Stimulated activated CD8-positive, alpha-beta memory T cell treated with anti-CD3 and anti-CD28 coated beads, Interleukin-15, amount 100 ng/mL, for 4 hours (primary cell): Measurements from ENCODE around the gene MPC1.
A peak's percentile ranks its signal among the peaks of the same experiment; 100 is the strongest.
"Not testable (repeated sequence)": the region's sequence is repeated elsewhere in the genome, so short reads cannot be mapped to it uniquely, and the experiment has no call there.

Experiments used
- DNase-seq, 2 donors: peaks; one replicate each; pipeline ENCODE4 v3.0.0-alpha.2; 2020; ENCODE audit warnings: low read depth in 2 of 2

The MPC1 gene

DNA sequence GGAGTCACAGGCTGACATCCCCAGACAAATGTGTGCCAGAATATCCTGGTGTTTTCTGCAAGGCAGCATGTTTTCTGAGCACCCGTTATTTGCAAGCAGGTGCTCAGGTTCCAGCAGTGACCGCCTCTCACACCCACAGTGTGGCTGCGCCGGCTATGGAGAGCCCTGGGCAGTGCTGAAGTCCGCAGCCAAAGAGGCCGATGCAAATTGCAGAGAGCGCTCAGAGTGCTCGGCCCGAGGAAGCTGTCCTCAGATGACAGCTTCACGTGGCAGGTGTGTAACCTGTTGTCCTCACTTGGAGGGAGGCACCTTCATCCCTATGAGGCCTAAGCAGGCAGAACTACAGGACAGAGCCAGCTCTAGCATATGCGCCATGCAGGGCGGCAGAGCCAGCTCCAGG is 23.5 kb upstream of the MPC1 start:
- no peak for DNase-seq

- DNase-seq, result no peak
Measured at GRCh38 chr6:166405386-166405785, 22.6 kb upstream of the MPC1 start.

DNA sequence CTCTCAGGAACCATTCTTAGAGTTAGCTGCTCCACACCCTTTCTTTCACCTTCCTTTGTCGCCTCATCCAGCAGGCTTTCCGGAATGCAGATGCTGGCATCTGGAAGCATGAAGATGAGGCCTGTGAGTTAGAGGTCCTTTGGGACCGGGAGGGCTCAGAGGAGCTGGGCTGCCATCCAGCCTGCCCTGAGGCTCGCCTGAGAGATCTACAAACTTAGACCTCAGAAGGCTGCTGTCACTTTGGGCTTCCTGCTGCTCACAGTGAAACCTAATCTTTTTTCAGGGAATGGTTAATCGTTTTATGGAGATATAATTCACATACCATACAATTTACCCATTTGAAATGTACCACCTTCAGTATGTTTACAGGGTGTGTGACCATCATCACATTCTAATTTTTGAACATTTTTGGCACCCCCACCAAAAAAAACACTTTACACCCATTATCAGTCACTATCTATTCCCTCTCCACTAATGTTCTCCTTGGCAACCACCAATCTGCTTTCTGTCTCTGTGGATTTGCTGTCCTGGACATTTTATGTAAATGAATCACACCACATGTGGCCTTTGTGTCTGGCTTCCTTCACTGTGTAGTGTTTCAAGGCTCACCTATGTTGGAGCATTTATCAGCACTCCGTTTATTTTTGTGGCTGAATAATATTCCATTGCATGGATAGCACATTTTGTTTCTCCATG is 20.0 kb upstream of the MPC1 start:
- no peak for DNase-seq

DNA sequence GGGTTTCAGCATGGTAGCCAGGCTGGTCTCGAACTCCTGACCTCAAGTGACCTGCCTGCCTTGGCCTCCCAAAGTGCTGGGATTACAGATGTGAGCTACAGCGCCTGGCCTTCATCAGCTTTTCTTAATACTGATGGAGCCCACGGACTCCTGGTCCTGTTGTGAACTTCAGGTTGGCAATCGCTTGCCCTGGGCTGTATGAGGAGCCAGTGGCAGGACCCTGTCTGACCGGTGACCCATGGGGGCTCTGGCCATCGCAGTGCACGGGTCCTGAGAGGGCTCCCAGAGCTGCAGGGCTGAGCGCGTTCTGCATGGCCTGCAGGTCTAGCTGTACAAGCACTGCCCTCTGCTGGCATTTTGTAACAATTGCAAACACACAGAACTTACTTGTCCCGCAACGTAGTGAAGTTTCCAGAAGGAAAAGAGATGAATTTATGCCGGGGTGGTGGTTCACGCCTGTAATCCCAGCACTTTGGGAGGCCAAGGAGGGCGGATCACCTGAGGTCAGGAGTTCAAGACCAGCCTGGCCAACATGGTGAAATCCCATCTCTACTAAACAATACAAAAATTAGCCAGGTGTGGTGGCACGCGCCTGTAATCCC is 18.0 kb upstream of the MPC1 start:
- not testable (repeated sequence) for DNase-seq

- no peak for DNase-seq
Measured at GRCh38 chr6:166400181-166400580, 17.4 kb upstream of the MPC1 start.

GRCh38 chr6:166398348-166398747 is 15.6 kb upstream of the MPC1 start:
- no peak for DNase-seq

DNA sequence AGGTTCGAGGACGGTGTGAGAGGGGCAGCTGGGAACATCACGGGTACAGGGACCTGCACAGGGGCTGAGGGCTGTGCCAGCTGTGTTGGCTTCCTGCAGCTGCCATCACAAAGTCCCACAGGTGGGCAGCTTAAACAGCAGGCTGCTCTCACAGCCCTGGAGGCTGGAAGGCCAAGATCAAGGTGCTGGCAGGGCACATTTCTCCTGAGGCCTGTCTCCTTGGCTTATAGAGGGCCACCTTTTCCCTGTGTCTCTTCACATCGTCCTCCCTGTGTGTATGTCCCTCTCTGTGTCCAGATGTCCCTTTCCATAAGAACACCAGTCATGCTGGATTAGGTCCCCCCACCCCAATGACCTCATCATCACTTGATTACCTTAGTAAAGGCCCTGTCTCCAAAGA is 15.1 kb upstream of the MPC1 start:
- no peak for DNase-seq

- DNase-seq, result no peak
Measured at GRCh38 chr6:166395778-166396177, 13.0 kb upstream of the MPC1 start.

- no peak for DNase-seq
Measured at GRCh38 chr6:166395351-166395750, 12.6 kb upstream of the MPC1 start.

GRCh38 chr6:166394036-166394892 is 11.5 kb upstream of the MPC1 start:
- DNase-seq, result no peak

- DNase-seq, result no peak
Measured at GRCh38 chr6:166393535-166393823, 10.7 kb upstream of the MPC1 start.

DNA sequence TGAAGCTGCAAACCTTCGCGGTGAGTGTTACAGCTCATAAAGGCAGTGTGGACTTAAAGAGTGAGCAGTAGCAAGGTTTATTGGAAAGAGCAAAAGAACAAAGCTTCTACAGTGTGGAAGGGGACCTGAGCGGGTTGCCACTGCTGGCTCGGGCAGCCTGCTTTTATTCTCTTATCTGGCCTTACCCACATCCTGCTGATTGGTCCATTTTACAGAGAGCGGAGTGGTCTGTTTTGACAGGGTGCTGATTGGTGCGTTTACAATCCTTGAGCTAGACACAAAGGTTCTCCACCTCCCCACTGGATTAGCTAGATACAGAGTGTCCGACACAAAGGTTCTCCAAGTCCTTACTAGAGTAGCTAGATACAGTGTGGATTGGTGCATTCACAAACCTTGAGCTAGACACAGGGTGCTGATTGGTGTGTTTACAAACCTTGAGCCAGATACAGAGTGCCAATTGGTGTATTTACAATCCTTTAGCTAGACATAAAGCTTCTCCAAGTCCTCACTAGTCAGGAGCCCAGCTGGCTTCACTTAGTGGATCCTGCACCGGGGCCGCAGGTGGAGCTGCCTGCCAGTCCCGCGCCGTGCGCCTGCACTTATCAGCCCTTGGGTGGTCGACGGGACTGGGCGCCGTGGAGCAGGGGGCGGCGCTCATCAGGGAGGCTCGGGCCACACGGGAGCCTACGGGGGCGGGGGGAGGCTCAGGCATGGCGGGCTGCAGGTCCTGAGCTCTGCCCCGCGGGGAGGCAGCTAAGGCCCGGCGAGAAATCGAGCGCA is 10.2 kb upstream of the MPC1 start:
- DNase-seq, result not testable (repeated sequence)

- DNase-seq, result no peak
Measured at GRCh38 chr6:166389119-166389518, 6.4 kb upstream of the MPC1 start.

DNA sequence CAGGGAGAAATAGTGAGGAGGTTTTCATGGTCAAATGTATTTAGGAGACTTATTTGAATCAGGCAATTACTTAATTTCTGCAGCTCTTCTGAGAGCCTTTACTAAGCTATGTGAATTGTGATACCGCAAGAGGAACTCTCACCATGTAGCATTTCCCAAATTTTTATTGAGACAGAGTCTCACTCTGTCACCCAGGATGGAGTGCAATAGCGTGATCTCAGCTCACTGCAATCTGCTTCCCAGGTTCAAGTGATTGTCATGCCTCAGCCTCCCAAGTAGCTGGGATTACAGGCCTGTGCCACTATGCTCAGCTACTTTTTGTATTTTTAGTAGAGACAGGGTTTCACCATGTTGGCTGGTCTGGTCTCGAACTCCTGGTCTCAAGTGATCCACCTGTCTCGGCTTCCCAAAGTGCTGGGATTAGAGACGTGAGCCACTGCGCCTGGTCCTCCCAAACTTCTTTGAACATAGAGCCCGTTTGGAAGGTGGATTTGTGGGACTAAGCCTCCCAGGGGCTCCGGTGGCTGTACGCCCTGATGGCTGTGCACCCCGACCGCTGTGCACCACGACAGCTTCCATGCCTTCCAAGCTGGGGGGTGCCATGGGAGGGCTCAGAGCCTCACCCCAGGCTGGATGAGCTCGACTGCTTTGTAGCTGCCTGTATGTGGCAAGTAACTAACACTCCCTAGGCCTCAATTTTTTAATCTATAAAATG is 5.7 kb upstream of the MPC1 start:
- no peak for DNase-seq

DNA sequence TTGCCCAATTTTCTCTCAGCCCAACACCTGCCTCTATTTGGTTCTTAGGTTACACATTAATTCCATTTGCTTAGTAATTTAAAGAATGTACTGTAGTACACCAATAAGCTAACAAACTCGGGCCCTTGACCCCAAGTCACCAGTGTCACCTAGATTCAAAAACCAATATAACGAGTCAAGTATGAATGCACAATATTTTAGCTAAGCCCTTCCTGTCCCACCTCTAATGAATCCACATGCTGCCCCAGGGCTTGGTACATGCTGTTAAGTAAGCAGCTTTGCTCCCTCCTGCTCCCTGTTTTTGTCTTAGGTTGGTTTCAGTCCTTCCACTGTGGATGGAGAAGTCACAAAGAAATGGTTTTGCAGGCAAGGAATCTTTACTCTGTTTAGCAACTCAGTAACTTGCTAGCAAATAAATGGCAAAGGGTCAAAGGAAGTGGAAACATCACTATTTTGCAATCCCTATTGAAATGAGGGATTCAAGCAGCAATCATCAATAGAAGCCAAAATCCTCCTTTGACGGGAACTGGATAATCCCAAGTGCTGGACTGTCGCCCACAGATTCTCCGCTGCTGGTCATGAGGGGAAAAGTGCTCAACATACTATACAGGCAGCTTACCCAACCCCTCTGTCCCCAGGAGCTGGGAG is 5.0 kb upstream of the MPC1 start:
- DNase-seq, result no peak

GRCh38 chr6:166387098-166387497 is 4.4 kb upstream of the MPC1 start:
- DNase-seq, result not testable (repeated sequence)

GRCh38 chr6:166386111-166386510 is 3.4 kb upstream of the MPC1 start:
- DNase-seq, result no peak

DNA sequence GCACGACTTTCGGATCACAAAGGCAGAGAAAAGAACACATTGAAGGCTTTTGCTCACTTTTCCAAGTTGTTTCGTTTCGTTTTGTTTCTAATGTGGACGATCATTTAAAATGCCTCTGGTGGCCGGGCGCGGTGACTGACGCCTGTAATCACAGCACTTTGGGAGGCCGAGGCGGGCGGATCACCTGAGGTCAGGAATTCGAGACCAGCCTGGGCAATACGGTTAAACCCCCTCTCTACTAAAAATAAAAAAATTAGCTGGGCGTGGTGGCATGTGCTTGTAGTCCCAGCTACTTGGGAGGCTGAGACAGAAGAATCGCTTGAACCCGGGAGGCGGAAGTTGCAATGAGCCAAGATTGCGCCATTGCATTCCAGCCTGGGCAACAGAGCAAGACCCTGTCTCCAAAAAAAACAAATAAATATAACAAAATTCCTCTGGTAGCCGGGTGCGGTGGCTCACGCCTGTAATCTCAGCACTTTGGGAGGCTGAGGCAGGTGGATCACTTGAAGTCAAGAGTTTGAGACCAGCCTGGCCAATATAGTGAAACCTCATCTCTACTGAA is 1.1 kb upstream of the MPC1 start:
- DNase-seq, result not testable (repeated sequence)

DNA sequence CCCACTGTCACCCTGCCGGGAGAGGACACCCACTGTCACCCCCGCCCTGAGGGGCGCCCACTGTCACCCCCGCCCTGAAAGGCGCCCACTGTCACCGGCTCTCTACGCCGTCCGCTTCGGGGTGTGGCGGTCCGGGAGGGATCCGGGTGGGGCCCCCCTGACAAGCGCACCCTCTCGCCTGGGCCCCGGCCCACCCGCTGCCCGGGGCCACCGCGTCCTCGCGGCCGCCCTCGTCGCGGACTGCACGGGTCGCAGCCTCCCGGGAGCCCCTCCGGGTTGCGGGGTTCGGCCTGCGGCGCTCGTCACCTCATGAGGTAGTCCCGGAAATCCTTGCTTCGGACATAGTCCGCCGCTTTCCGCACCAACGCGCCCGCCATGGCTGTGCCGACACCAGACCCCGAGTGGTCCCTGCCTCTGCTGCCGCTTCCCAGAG is 224 bp downstream of the MPC1 start:
- DNase-seq, result no peak

DNA sequence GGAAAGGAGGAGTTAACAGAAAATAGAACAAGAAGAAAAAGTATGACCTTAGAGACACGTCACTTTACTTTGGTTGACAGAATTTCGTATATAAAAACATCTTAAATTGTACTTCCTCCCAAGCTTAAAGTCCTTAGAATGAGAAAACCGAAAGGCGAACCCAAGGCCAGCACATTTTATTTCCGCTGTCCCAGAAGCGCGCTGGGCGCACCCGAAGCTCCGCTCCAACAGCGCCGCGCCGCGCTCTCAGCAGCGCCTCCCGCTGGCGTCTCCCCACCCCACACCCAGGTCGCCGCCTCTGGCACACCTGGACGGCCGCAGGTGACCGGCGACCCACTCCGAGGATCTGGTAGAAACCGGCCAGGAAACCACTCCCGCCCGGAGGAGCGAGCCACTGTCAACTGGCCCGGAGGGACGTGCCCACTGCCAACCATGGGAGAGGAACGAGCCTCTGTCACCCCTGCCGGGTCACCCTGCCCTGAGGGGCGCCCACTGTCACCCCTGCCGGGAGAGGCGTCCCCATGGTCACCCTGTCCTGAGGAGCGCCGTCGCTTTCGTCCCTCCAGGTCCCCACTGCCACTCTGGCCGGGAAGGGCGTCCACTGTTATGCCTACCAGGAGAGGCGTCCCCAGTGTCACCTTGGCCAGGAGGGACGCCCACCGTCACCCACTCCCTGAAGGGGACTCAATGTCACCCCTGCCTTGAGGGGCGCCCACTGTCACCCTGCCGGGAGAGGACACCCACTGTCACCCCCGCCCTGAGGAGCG is 824 bp downstream of the MPC1 start:
- peak; percentile 38 to 46 for DNase-seq
